Lower leg skin (tissue), 4 donors: Measurements from ENCODE around the gene SCGN. TPM values are rescaled to one million over a fixed set of nuclear protein-coding genes. Genes with fewer than 3 reads are reported as not detected.

Experiments used
- DNase-seq, 2 donors: peaks; one replicate each; pipeline ENCODE4 v3.0.0-alpha.2; 2019; ENCODE audit warnings: low spot score in 2 of 2
- H3K4me3 ChIP-seq: fragments of 200-600 bp; sonication (generic); 2 replicates; pipeline ENCODE4 v1.5.1; 2017; ENCODE audit warnings: mild to moderate bottlenecking, low read depth; ENCODE audit not compliant: poor library complexity, severe bottlenecking
- CTCF ChIP-seq, 3 donors: fragments of 450-650 bp; IDR thresholded peaks; one replicate each; pipeline ENCODE4 v1.5.1; 2016; ENCODE audit warnings: antibody characterized with exemption in 3 of 3, mild to moderate bottlenecking in 3 of 3, moderate library complexity in 2 of 3
- POLR2A ChIP-seq, 2 donors: fragments of 450-650 bp; IDR thresholded peaks; one replicate each; pipeline ENCODE4 v1.6.1; 2016 to 2017; ENCODE audit warnings: antibody characterized with exemption in 2 of 2, mild to moderate bottlenecking in 1 of 2, moderate library complexity in 1 of 2
- WGBS, 2 donors: methylation state at CpG; one replicate each; pipeline ENCODE4 v1.1.5; 2018; 5-methylcytosine and 5-hydroxymethylcytosine counted together
- intact Hi-C: fragments of 100-400 bp; cut with DNase I; formaldehyde crosslinking; loops from one replicate; pipeline ENCODE4 v1.15.0; 2023; ENCODE audit warnings: low total_unique reads
- total RNA-seq, 4 donors: library from RNA; depleted of rRNA; stranded (reverse); fragments of >200 nt; gene quantifications; one replicate each; pipeline ENCODE4 v1.1.0, GENCODE V29; 2016

SCGN gene
- total RNA-seq, 4 donors from 2014 or later: not detected

DNA sequence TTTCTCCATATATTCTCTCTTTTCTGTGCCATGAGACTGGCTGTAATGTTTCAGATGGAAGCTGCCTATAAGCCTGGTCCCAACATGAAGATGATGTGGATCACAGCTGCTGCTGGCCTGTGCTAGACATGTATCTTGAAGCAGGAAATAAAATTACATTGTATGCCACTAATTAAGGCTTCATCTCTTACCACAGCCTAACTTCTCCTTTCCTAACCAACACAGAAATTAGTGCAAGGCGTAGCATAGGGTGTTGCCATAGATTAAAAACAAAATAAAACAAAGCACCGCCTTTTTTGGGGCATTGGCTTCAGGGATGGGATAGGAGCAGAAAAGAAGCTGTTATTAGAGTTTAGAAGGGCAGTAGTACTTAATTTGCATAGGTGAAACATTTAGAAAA is 97.8 kb downstream of the SCGN start:
- TF ChIP-seq CTCF (IDR thresholded peaks at IDR 0.05) (no peak), POLR2A (IDR thresholded peaks at IDR 0.05) (no peak)
- 28 to 56% methylated on average over 2 of the region's 2 CpGs for WGBS, 2 donors
- no peak for DNase-seq
- no peak overlapping the region for H3K4me3 ChIP-seq
- intact Hi-C loops: no loop called here

DNA sequence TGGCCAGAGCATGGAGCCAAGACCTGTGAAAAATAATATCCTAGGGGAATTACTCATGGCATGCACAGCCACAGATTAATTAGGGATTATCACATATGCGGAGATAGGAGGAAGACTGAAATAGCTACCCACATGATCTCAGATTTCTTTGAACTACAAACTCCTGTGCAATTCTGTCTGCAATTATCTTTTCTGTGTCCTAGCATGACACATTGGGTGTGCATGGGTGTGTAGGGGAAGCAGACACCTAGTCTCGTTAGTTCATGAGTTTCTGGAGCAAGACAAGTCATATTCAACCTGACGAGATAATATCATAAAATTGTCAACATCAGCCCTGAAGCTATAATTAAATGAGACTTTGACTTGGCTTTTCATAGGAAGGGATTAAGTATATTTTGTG is 98.9 kb downstream of the SCGN start:
- no peak for TF ChIP-seq POLR2A (IDR thresholded peaks at IDR 0.05)
- no peak for TF ChIP-seq CTCF (IDR thresholded peaks at IDR 0.05)
- DNase-seq: no peak
- H3K4me3 ChIP-seq: no peak overlapping the region
- 25 to 39% methylated on average over 3 of the region's 3 CpGs for WGBS, 2 donors
- intact Hi-C loops: no loop called here

Other genes with a start within 250 kb of the SCGN start
- not detected for gene SLC17A4, start 102.5 kb downstream of the SCGN start, total RNA-seq
- gene SLC17A1, start 179.8 kb downstream of the SCGN start, total RNA-seq: not detected
- gene SLC17A3, start 222.0 kb downstream of the SCGN start, total RNA-seq: not detected